ENCODE results near the gene REPS2.

DNA sequence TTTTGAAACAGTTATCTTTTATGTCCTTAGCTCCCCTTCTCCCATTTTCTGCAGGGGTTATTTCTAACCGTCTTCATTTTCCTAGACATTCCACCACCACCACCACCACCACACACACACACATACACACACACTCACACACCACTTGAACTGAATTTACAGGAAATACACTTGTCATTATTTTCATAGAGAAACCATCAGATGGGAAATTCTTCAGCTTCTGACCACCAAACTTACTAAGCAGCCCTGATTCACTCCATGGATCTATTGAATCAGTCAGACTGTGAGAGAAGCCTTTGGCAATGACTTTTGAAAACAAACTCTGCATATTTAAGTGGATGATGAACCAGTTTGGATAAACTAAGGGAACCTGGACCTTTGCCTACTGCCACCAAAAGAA is 218.5 kb downstream of the REPS2 start:
- TF ChIP-seq CTCF (conservative IDR thresholded peaks at IDR 0.05; ENCODE audit: low read length) (no peak), EZH2phosphoT487 (IDR thresholded peaks at IDR 0.05; ENCODE audit: borderline replicate concordance, low read depth, low read length) (no peak)
